ENCODE results near the gene CCDC178. TPM values are rescaled to one million over a fixed set of nuclear protein-coding genes. Genes with fewer than 3 reads are reported as not detected.

Gene CCDC178
- total RNA-seq, 1 donor from 2014 or later: 2.8 TPM

DNA sequence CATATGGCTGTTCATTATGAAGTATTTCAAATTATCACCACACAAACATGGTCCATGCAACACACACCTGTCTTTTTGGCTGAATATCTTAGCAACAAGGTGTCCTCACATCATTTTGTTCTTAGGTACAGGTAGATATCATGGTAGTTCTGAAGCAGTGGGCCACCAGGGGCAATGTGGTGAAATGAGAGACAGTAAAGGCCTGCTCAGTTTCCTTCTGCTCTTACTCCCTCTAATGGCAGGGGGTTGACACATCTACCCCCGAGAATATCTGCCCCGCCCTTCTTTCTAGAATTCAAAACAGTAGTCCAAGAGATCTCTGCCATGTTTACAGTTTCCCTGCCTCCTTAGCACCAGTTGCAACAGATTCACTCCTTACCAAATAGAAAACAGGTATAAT is 520.7 kb downstream of the CCDC178 start:
- Mint-ChIP-seq H3K9me3 (no peaks in the 10 kb centered on the region), H3K27ac (no peak overlapping the region), H3K4me3 (no peak overlapping the region), H3K27me3 (peaks cover 7% of the 10 kb centered on the region), H3K36me3 (no peaks in the 10 kb centered on the region), H3K4me1 (ENCODE audit: unreplicated experiment) (peaks cover 17% of the 10 kb centered on the region)
- DNase-seq (ENCODE audit: extremely low spot score, unreplicated experiment): no peak
- TF ChIP-seq, protein P1, sequence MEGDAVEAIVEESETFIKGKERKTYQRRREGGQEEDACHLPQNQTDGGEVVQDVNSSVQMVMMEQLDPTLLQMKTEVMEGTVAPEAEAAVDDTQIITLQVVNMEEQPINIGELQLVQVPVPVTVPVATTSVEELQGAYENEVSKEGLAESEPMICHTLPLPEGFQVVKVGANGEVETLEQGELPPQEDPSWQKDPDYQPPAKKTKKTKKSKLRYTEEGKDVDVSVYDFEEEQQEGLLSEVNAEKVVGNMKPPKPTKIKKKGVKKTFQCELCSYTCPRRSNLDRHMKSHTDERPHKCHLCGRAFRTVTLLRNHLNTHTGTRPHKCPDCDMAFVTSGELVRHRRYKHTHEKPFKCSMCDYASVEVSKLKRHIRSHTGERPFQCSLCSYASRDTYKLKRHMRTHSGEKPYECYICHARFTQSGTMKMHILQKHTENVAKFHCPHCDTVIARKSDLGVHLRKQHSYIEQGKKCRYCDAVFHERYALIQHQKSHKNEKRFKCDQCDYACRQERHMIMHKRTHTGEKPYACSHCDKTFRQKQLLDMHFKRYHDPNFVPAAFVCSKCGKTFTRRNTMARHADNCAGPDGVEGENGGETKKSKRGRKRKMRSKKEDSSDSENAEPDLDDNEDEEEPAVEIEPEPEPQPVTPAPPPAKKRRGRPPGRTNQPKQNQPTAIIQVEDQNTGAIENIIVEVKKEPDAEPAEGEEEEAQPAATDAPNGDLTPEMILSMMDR (conservative IDR thresholded peaks at IDR 0.05): peak; percentile 67

DNA sequence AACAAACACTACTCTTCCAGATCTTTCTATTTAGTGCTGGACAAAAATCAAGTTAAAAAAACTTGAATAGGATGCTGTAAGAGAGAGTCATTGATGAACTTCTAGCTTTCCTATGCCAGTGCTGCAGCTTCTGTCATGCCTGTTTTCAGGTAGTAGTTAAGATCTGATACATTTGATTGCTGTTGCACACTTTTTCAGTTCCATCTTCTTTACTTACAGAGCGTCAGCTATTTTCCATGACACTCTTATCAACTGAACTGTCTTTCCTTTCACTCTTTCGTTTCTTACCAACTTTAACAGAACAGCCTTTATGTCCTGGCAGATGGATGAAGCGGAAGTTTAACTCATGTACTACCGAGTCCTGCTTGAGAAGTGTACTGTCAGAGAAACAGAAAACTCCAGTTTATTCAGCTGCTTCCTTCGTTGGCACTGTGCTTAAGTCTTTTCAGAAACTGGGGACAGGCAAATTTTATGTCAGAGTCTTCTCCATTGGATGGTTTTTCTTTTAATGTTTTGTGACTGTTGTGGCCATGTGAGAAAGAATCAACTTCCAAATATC is 521.8 kb downstream of the CCDC178 start:
- Mint-ChIP-seq H3K4me1 (ENCODE audit: unreplicated experiment) (peaks cover 16% of the 10 kb centered on the region), H3K27me3 (peaks cover 7% of the 10 kb centered on the region), H3K4me3 (no peak overlapping the region), H3K36me3 (no peaks in the 10 kb centered on the region), H3K9me3 (no peaks in the 10 kb centered on the region), H3K27ac (no peak overlapping the region)
- DNase-seq (ENCODE audit: extremely low spot score, unreplicated experiment): no peak
- TF ChIP-seq, protein P1 (conservative IDR thresholded peaks at IDR 0.05): no peak

DNA sequence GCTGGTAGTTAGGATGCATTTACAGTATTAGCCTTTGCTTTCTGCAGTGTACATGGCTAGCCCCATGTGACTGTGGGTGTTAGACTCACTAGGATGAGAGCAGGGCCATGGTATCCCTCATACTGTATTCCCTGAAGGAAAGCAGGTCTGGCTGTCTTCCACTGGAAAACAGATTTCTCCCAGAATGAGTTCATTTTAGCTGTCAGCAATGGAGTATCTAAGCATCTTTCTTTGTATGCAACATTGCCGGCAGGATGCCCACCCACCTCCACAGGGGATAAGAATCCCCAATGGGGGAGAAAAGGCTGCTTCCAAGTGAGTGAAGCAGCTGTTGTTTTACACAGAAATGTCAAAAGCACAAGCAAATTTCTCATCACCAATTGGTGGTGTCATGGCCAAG is 525.0 kb downstream of the CCDC178 start:
- TF ChIP-seq, protein P1 (conservative IDR thresholded peaks at IDR 0.05): no peak
- Mint-ChIP-seq H3K27me3 (peaks cover 9% of the 10 kb centered on the region), H3K27ac (no peak overlapping the region), H3K4me3 (no peak overlapping the region), H3K36me3 (no peaks in the 10 kb centered on the region), H3K9me3 (no peaks in the 10 kb centered on the region), H3K4me1 (ENCODE audit: unreplicated experiment) (peaks cover 10% of the 10 kb centered on the region)
- no peak for DNase-seq (ENCODE audit: extremely low spot score, unreplicated experiment)

DNA sequence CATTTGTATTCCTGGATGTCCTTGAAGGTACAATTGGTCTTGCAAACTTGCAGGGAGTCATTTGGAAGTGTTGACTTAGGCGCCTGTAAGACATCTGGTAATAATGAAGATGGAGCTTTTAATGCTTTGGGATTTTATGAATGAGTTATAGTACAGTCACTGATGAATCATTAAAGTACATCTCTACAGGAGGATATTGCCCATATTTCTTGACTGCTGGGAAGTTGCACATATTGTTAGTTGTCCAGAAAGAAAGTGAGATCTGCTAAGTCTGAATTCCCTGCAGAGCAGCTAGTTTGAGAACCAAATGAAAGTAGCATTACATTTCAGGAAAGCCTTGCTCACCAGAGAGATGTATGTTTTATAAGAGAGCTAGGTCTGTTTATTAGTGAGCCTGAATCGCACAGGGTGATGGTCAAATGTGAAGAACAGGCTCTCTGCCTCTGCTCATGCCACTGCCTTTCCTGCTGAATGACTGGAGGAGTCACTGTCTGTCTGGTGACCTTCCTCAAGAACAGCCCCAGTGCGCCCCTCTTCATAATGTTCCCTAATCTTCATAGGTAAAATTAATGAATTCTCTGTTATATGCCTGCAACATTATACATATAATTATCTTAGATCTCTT is 528.7 kb downstream of the CCDC178 start:
- Mint-ChIP-seq H3K27me3 (peaks cover 6% of the 10 kb centered on the region), H3K4me3 (no peak overlapping the region), H3K4me1 (ENCODE audit: unreplicated experiment) (peaks cover 6% of the 10 kb centered on the region), H3K36me3 (no peaks in the 10 kb centered on the region), H3K9me3 (no peaks in the 10 kb centered on the region), H3K27ac (no peak overlapping the region)
- DNase-seq (ENCODE audit: extremely low spot score, unreplicated experiment): no peak
- TF ChIP-seq, protein P1 (conservative IDR thresholded peaks at IDR 0.05): no peak

DNA sequence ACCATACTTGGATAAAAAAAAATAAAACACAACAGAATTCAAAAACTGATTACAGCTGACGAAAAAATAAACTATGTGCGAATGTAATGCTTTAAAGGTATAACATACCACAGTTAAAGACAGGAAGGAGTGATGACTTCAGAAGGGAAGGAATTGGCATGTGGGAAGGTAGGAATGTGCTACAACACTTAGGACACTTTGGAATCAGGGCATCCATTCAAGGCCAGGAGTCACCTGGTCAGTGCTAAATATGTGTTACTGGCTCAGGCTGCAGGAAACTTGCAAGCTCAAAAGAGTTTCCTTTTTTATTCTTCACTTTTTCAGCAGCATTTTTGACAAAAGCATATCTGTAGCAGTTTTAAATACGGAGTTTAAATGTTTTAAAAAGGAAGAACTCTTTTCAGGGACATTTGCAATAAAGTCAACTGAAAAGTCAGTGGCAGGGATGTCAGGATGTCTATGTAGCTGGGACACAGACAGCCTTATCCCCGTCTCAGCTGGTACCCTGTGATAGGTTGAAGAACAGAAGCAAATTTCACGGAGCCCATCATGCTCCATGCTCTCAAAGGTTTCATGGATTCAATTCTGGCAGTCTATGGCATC is 529.7 kb downstream of the CCDC178 start:
- no peak overlapping the region for H3K27ac Mint-ChIP-seq

More for the DNA sequence above, 529.7 kb downstream of the CCDC178 start:
- no peak overlapping the region for H3K4me3 Mint-ChIP-seq
- no peak for DNase-seq (ENCODE audit: extremely low spot score, unreplicated experiment)
- H3K9me3 Mint-ChIP-seq: no peaks in the 10 kb centered on the region
- peaks cover 6% of the 10 kb centered on the region for H3K4me1 Mint-ChIP-seq (ENCODE audit: unreplicated experiment)
- TF ChIP-seq, protein P1 (conservative IDR thresholded peaks at IDR 0.05): no peak
- H3K36me3 Mint-ChIP-seq: no peaks in the 10 kb centered on the region
- H3K27me3 Mint-ChIP-seq: peaks cover 6% of the 10 kb centered on the region
